ENCODE data around the gene FGF9. TPM values are rescaled to one million over a fixed set of nuclear protein-coding genes. Genes with fewer than 3 reads are reported as not detected.
A peak's percentile ranks its signal among the peaks of the same experiment; 100 is the strongest.

The FGF9 gene
- total and polyA plus RNA-seq, 4 donors: 0.05 to 1.7 (median 1.3) TPM

GRCh38 chr13:21747456-21747855 is 76.6 kb downstream of the FGF9 start:
- no peak for TF ChIP-seq CTCF (IDR thresholded peaks at IDR 0.05; ENCODE audit: control extremely low read depth, extremely low read depth)
- H3K27ac ChIP-seq (ENCODE audit: low read depth in 1 of 2, low read length in 1 of 2): no peak overlapping the region
- no peaks in the 10 kb centered on the region for H3K27me3 ChIP-seq (ENCODE audit: control insufficient read depth in 3 of 3, insufficient read depth in 3 of 3, low read length in 2 of 3)
- no peaks in the 10 kb centered on the region for H3K36me3 ChIP-seq (ENCODE audit: control insufficient read depth in 4 of 4, insufficient read depth in 4 of 4, low read length in 4 of 4)
- H3K9me3 ChIP-seq (ENCODE audit: control insufficient read depth in 4 of 4, insufficient read depth in 3 of 4, low read length in 3 of 4): no peaks in the 10 kb centered on the region
- H3K4me1 ChIP-seq (ENCODE audit: control insufficient read depth in 5 of 5, insufficient read depth in 5 of 5, low read length in 5 of 5): peaks cover 0 to 9% (median 0%) of the 10 kb centered on the region in 5 donors
- ATAC-seq (ENCODE audit: insufficient read depth, low FRiP score): no peak
- WGBS, 2 donors: 43 to 44% methylated on average over 4 of the region's 4 CpGs
- no peak overlapping the region for H3K4me3 ChIP-seq
- no peak overlapping the region for H3K9ac ChIP-seq (ENCODE audit: insufficient read depth in 1 of 2, low read length in 2 of 2)
- peak in 1 of 3 donors; percentile 57 for DNase-seq

- no peaks in the 10 kb centered on the region for H3K36me3 ChIP-seq (ENCODE audit: control insufficient read depth in 4 of 4, insufficient read depth in 4 of 4, low read length in 4 of 4)
- no peaks in the 10 kb centered on the region for H3K27me3 ChIP-seq (ENCODE audit: control insufficient read depth in 3 of 3, insufficient read depth in 3 of 3, low read length in 2 of 3)
- no peak for TF ChIP-seq CTCF (IDR thresholded peaks at IDR 0.05; ENCODE audit: control extremely low read depth, extremely low read depth)
- no peak overlapping the region for H3K4me3 ChIP-seq
- DNase-seq (peak in 2 of 3 donors; percentile 25 to 39), ATAC-seq (ENCODE audit: insufficient read depth, low FRiP score) (no peak)
- H3K27ac ChIP-seq (ENCODE audit: low read depth in 1 of 2, low read length in 1 of 2): no peak overlapping the region
- no peaks in the 10 kb centered on the region for H3K9me3 ChIP-seq (ENCODE audit: control insufficient read depth in 4 of 4, insufficient read depth in 3 of 4, low read length in 3 of 4)
- H3K9ac ChIP-seq (ENCODE audit: insufficient read depth in 1 of 2, low read length in 2 of 2): no peak overlapping the region
- peaks cover 0 to 9% (median 0%) of the 10 kb centered on the region in 5 donors for H3K4me1 ChIP-seq (ENCODE audit: control insufficient read depth in 5 of 5, insufficient read depth in 5 of 5, low read length in 5 of 5)
- WGBS, 2 donors: 96% methylated on average over 1 of the region's 1 CpG
Measured at GRCh38 chr13:21748166-21748565, 77.3 kb downstream of the FGF9 start.

GRCh38 chr13:21749410-21749809 is 78.5 kb downstream of the FGF9 start:
- Histone ChIP-seq H3K4me3 (no peak overlapping the region), H3K9ac (ENCODE audit: insufficient read depth in 1 of 2, low read length in 2 of 2) (no peak overlapping the region), H3K27ac (ENCODE audit: low read depth in 1 of 2, low read length in 1 of 2) (no peak overlapping the region), H3K4me1 (ENCODE audit: control insufficient read depth in 5 of 5, insufficient read depth in 5 of 5, low read length in 5 of 5) (peaks cover 0 to 9% (median 0%) of the 10 kb centered on the region in 5 donors), H3K9me3 (ENCODE audit: control insufficient read depth in 4 of 4, insufficient read depth in 3 of 4, low read length in 3 of 4) (no peaks in the 10 kb centered on the region), H3K27me3 (ENCODE audit: control insufficient read depth in 3 of 3, insufficient read depth in 3 of 3, low read length in 2 of 3) (no peaks in the 10 kb centered on the region), H3K36me3 (ENCODE audit: control insufficient read depth in 4 of 4, insufficient read depth in 4 of 4, low read length in 4 of 4) (no peaks in the 10 kb centered on the region)
- WGBS, 2 donors: 64 to 82% methylated on average over 1 of the region's 1 CpG
- ATAC-seq (ENCODE audit: insufficient read depth, low FRiP score) (no peak), DNase-seq (no peak)
- TF ChIP-seq CTCF (IDR thresholded peaks at IDR 0.05; ENCODE audit: control extremely low read depth, extremely low read depth): no peak

GRCh38 chr13:21752501-21752900 is 81.6 kb downstream of the FGF9 start:
- Histone ChIP-seq H3K4me1 (ENCODE audit: control insufficient read depth in 5 of 5, insufficient read depth in 5 of 5, low read length in 5 of 5) (peaks cover 0 to 9% (median 0%) of the 10 kb centered on the region in 5 donors), H3K9me3 (ENCODE audit: control insufficient read depth in 4 of 4, insufficient read depth in 3 of 4, low read length in 3 of 4) (no peaks in the 10 kb centered on the region), H3K4me3 (no peak overlapping the region), H3K27ac (ENCODE audit: low read depth in 1 of 2, low read length in 1 of 2) (no peak overlapping the region), H3K36me3 (ENCODE audit: control insufficient read depth in 4 of 4, insufficient read depth in 4 of 4, low read length in 4 of 4) (no peaks in the 10 kb centered on the region), H3K9ac (ENCODE audit: insufficient read depth in 1 of 2, low read length in 2 of 2) (no peak overlapping the region), H3K27me3 (ENCODE audit: control insufficient read depth in 3 of 3, insufficient read depth in 3 of 3, low read length in 2 of 3) (no peaks in the 10 kb centered on the region)
- DNase-seq (no peak), ATAC-seq (ENCODE audit: insufficient read depth, low FRiP score) (no peak)
- WGBS, 2 donors: 53 to 65% methylated on average over 1 of the region's 1 CpG
- TF ChIP-seq CTCF (IDR thresholded peaks at IDR 0.05; ENCODE audit: control extremely low read depth, extremely low read depth): no peak
